Measurements from ENCODE around the gene HORMAD2. TPM values are rescaled to one million over a fixed set of nuclear protein-coding genes. Genes with fewer than 3 reads are reported as not detected.

HORMAD2 gene
- total RNA-seq, 6 donors from 2014 or later = 0.80 TPM; not detected in 5

DNA sequence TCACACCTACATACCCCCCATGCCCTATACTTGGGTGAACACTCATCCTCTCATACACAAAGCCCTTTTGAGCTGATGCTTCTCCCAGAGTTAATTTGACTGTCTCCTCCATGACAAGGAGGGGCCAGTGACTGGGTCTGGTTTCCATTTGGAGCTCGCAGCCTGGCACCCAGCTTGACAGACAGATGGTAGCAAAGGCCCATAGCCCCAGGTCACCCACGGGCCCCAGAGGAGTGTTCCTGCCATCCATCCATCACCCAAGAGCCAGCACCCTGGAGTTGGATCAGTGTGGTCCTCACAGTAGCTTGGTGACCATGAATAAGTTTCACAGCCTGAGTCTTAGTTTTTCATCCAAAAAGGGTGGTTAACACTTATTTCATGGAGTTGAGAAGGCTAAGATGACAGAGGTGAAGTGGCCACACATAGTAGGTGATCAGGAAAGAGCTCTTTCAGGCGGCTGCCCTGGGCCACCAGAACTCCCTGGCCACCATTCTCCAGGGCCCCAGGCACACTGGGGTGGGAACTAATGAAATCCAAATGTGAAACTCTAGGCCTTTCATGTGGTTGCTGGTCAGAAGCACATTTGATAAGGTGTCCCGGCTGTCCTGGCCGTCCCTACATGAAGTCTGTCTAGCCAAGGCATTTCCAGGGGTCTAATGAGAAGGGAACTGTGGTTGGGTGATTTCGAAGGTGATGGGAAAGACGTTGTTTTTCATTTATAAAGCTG lies 123.9 kb downstream of the HORMAD2 start:
- 67 to 79% methylated on average over 7 of the region's 7 CpGs for WGBS, 2 donors
- peaks cover 7 to 31% (median 15%) of the 10 kb centered on the region in 4 donors for H3K4me1 ChIP-seq
- ATAC-seq (ENCODE audit: low FRiP score in 2 of 2) (no peak), DNase-seq (no peak)
- no peak overlapping the region for H3K4me3 ChIP-seq
- TF ChIP-seq POLR2A (IDR thresholded peaks at IDR 0.05) (no peak), EP300 (IDR thresholded peaks at IDR 0.05) (no peak), POLR2AphosphoS5 (IDR thresholded peaks at IDR 0.05) (no peak)
- TF ChIP-seq, protein P1, sequence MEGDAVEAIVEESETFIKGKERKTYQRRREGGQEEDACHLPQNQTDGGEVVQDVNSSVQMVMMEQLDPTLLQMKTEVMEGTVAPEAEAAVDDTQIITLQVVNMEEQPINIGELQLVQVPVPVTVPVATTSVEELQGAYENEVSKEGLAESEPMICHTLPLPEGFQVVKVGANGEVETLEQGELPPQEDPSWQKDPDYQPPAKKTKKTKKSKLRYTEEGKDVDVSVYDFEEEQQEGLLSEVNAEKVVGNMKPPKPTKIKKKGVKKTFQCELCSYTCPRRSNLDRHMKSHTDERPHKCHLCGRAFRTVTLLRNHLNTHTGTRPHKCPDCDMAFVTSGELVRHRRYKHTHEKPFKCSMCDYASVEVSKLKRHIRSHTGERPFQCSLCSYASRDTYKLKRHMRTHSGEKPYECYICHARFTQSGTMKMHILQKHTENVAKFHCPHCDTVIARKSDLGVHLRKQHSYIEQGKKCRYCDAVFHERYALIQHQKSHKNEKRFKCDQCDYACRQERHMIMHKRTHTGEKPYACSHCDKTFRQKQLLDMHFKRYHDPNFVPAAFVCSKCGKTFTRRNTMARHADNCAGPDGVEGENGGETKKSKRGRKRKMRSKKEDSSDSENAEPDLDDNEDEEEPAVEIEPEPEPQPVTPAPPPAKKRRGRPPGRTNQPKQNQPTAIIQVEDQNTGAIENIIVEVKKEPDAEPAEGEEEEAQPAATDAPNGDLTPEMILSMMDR (IDR thresholded peaks at IDR 0.05) = no peak
- H3K9me3 ChIP-seq = no peaks in the 10 kb centered on the region
- no peaks in the 10 kb centered on the region for H3K27me3 ChIP-seq
- H3K27ac ChIP-seq = peak overlapping the region in 3 of 4 donors; percentile 49 to 64 (median 51)
- no peaks in the 10 kb centered on the region for H3K36me3 ChIP-seq

DNA sequence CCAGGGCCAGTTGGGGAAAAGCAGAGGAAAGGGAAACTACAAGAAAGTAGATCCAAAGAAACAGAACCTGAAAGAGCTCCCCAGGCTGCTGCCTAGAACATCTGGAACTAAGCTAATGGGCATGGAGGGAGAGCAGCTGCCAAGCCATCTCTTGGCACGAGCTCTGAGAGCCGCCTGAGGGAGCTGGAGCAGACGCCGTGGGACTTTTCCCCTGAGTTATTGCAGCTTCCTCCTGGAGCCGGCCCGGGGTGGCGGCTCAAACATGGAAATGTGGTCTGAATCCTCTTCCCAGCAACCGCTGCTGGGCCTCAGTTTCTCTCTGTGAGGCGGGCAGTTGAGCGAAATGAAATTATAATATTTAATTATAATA lies 124.5 kb downstream of the HORMAD2 start:
- Histone ChIP-seq H3K4me1 (peaks cover 7 to 31% (median 15%) of the 10 kb centered on the region in 4 donors), H3K4me3 (no peak overlapping the region), H3K9me3 (no peaks in the 10 kb centered on the region), H3K27me3 (no peaks in the 10 kb centered on the region), H3K27ac (peak overlapping the region; percentile 44 to 64 (median 50)), H3K36me3 (no peaks in the 10 kb centered on the region)
- 62 to 77% methylated on average over 10 of the region's 10 CpGs for WGBS, 2 donors
- TF ChIP-seq POLR2A (IDR thresholded peaks at IDR 0.05) (no peak), EP300 (IDR thresholded peaks at IDR 0.05) (no peak), POLR2AphosphoS5 (IDR thresholded peaks at IDR 0.05) (no peak)
- TF ChIP-seq, protein P1 (IDR thresholded peaks at IDR 0.05) = no peak
- no peak for ATAC-seq (ENCODE audit: low FRiP score in 2 of 2)
- no peak for DNase-seq

DNA sequence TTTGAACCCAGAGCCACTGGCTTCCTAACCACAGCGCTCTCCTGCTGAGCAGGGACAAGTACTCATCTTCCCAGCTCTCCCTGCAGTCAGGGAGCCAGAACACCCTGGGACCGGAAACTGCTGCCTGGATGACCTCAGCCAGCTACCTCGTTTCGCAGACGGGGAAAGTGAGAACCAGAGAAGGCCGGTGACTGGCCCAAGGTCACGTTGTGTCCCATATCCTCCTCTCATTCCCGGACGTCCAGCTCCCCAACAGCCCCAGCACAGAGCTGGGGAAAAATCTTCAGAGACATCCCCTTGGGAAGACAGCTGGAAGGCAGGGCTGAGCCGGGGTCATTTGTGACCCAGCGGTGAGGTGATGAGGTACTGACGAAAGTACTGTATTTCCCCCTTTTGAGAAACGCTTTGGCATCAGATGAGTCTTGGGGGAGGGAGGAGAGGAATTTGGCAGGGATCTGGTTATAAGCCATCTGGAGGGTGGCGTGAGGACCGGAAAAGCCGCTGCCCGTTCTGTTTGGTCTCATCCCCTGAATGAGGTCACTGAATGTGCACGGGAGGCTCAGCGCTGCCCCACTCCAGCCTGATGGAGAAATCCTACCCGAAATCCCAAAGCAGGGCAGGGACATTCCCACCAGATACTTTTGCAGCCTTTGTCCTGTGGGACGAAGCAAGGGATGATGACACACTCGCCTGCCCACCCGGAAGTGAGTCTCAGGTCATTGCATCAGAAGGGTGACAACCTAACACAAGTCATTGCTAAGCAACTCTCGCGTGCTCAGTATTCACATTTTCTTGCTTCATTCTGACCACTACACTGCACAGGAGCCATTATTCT lies 125.2 kb downstream of the HORMAD2 start:
- H3K4me1 ChIP-seq = peaks cover 7 to 31% (median 15%) of the 10 kb centered on the region in 4 donors
- ATAC-seq (ENCODE audit: low FRiP score in 2 of 2) = peak in 1 of 2 donors; percentile 58
- TF ChIP-seq POLR2A (IDR thresholded peaks at IDR 0.05) (no peak), EP300 (IDR thresholded peaks at IDR 0.05) (peak in 1 of 4 donors; percentile 42), POLR2AphosphoS5 (IDR thresholded peaks at IDR 0.05) (peak; percentile 62 to 91)
- TF ChIP-seq, protein P1 (IDR thresholded peaks at IDR 0.05) = no peak
- peak overlapping the region; percentile 44 to 64 (median 50) for H3K27ac ChIP-seq
- H3K27me3 ChIP-seq = no peaks in the 10 kb centered on the region
- peak in 1 of 2 donors; percentile 39 for DNase-seq
- no peaks in the 10 kb centered on the region for H3K36me3 ChIP-seq
- no peak overlapping the region for H3K4me3 ChIP-seq
- no peaks in the 10 kb centered on the region for H3K9me3 ChIP-seq
- WGBS, 2 donors = 61 to 62% methylated on average over 11 to 25 of the region's 25 CpGs

DNA sequence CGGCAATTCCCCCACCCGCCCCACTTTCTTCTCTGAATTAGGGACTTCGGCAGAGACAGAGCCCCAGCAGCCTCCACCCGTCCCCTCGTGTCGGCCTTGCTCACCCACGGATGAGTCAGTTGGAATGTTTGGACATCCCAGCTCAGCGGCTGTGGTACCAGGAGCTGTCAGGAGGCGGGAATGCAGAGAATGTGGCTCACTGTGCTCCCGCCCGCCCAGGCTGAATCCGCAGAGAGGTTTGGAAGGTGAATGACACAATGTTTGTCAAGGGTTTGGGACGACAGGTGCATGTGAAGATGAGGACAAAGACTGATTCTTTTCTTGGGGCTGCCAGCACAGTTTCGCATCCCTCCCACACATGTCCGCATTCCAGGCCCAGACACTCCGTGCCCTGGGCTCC lies 126.7 kb downstream of the HORMAD2 start:
- DNase-seq (peak in 1 of 2 donors; percentile 34), ATAC-seq (ENCODE audit: low FRiP score in 2 of 2) (peak; percentile 40 to 81)
- Histone ChIP-seq H3K9me3 (no peaks in the 10 kb centered on the region), H3K36me3 (no peaks in the 10 kb centered on the region), H3K4me1 (peaks cover 8 to 31% (median 16%) of the 10 kb centered on the region in 4 donors), H3K27ac (peak overlapping the region; percentile 7 to 64 (median 28)), H3K27me3 (no peaks in the 10 kb centered on the region), H3K4me3 (no peak overlapping the region)
- TF ChIP-seq POLR2A (IDR thresholded peaks at IDR 0.05) (no peak), POLR2AphosphoS5 (IDR thresholded peaks at IDR 0.05) (peak in 1 of 2 donors; percentile 56)
- TF ChIP-seq, protein P1 (IDR thresholded peaks at IDR 0.05) = no peak
- 63 to 69% methylated on average over 16 of the region's 16 CpGs for WGBS, 2 donors
